GM21367 (cell line): ENCODE measurements around the gene COLQ.
"Not testable (repeated sequence)": the region's sequence is repeated elsewhere in the genome, so short reads cannot be mapped to it uniquely, and the experiment has no call there.

ENCODE experiments used
- ATAC-seq: cut with Tn5 transposase; IDR thresholded peaks from one replicate; pipeline ENCODE4 v1.9.1; 2021; ENCODE audit not compliant: unreplicated experiment

The COLQ gene

DNA sequence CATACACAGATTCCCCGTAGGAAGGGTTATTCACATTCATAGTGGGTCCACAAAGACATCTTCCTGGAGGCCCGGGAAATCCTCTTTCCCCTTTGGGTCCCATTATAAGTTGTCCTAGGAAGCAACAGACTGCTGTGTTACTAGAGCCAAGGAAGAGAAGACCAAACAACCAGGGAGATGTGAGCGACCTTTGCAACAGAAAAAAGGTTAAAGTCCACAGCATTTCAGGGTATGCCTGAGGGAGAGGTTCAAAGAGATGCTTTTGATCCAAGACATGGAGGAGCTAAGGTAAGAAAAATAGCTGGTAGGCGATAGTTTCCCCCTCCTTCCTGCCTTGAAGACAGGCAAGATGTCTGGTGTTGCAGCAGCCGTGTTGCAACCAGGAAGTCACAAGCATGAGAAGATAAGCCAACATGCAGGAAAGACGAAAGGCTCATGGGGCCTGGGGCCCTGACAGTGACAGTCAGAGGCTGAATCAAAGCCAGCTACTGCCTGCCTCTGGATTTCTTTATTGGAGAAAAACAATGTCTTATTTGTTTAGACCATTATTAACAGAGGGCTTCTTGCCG is 63.2 kb downstream of the COLQ start:
- no peak for ATAC-seq

DNA sequence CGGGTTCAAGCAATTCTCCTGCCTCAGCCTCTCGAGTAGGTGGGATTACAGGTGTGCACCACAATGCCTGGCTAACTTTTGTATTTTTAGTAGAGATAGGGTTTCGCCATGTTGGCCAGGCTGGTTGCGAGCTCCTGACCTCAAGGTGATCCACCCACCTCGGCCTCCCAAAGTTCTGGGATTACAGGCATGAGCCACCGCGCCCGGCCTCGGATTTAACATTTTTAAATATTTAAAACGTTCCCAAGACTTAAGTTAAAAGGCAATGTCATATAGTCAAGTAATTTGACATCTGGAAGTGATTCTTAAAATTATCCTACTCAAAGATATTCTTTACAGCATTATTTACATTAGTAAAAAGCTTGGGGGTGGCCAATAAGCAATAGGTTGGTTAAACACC is 64.6 kb downstream of the COLQ start:
- not testable (repeated sequence) for ATAC-seq

DNA sequence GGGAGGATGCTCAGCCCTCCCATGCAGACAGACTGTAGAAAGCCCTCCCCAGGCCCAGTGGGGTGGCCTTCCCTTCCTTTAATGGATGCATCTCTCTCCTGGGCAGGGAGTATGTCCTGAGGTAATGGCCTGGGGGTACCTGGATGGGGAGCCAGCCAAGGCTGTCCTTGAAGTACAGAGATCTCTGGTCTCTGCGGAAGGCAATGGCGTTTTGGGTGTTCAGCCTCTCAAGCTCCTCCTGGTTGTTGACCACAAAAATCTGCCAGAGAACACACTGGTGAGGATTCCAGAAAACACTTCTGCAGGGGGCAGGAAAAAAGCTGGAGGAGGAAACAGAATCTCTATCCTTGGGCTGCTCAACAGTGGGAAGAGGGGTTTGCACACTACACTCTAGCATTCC is 65.2 kb downstream of the COLQ start:
- no peak for ATAC-seq

DNA sequence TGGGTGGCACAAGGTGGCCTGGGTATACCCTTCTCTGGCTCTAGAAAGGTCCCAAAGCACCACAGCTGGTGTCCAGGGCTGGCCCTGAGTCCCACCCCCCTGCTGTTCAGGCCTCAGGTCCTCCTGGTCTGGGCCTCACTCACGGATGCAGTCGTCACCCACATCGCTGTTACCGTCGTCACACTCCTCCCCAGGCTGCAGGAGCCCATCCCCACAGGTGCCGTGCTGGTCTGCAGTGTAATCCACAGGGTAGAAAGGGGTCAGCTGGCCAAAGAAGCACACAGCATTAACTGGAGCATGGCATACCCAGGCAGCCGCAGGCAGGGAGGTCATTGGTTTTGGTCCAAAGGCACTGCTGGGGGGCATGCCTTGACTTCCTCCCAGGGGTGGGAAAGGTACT is 65.8 kb downstream of the COLQ start:
- ATAC-seq = no peak

DNA sequence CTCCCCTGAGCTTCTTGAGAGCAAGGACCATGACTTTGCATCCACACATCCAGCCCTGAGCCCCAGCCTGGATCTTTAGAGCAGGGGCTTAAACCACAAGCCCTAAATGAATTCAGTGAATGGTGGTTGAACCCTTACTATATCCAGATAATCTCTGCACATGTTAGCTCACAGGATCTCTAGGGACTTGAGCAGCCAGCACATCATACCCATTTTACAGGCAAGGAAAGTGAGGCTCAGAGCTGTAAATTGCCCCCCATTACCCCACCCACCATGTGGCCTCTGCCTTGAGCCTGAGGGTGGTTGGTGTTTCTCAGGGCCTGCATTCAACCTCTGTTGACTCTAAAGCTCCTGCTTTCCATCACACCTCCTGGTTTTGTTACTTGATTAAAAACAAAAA is 66.5 kb downstream of the COLQ start:
- ATAC-seq = no peak

DNA sequence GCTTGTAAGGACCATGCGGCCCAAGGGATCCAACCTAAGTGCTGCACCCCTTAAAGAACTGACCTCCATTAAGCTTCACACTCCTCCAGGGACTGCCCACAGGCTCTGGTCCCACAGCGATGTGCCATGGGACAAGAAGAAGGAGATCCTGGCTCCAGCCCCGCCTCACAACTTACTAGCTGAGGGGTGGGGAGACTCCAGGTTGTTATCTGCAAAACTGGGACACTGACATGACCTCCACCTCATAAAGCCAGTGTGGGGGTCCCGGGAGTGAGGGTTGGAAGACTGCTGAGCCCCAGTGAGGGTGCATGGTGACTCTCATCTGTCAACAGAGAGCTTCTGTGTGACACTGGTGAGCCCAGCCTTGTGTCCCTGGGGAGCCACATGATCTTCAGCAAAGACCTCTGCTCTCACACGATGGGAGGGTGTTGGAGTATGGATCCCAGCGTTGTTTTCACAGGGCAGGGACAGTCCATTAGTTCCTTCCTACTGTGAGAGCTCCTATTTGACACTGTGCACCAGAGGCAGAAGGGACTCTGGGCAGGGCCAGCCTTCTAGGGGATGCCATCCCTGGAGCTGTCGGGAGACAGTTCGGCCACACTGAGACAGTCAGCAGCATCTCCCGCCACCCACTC is 67.4 kb downstream of the COLQ start:
- no peak for ATAC-seq

DNA sequence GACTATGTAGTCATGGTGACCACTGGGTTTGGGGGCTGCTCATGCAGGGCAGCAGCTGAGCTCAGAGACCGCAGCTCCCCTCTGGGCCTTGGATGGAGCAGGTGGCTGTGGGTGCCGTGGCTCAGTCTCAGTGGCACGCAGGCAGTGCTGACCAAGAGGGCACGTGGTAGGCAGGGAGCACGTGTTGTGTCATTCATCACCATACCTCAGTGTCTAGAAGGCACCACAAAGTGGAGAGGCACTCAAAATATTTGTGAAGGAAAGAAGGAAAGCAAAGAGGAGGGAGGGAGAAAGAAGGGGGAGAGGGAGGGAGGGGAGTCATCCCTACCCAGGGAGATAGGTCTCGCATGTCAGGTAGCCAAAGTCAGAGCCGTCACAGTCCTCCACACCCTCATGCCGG is 68.0 kb downstream of the COLQ start:
- ATAC-seq = no peak

DNA sequence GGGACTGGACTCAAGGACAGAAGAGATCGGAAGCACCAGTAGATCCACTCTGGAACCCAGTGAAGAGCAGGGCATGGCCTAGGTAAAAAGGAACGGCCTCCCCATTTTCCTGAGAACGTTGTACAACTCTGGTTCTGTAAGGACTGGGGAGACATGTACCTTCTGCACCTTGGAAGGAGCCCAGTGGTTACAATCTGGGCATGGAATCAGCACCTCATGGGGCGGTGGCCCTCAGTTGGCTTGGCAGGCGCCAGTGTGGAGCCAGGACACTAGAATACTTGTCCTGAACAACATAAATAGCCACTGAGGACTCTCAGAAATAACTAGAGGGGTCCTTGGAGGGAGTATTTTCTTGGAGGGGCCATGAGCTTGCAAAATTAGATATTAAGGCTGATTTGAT is 68.5 kb downstream of the COLQ start:
- ATAC-seq = no peak

DNA sequence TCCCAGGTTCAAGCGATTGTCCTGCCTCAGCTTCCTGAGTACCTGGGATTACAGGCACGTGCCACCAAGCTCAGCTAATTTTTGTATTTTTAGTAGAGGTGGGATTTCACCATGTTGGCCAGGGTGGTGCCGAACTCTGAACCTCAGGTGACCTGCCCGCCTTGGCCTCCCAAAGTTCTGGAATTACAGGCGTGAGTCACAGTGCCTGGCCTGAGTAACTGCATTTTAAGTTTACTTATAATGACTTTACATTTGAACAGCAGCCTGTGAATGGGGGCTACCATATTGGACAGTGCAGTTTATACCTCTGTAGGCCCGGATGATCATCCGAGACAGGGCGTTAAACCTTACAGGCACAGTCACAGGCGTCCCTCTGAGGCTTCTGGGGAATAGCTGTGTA is 69.3 kb downstream of the COLQ start:
- no peak for ATAC-seq

DNA sequence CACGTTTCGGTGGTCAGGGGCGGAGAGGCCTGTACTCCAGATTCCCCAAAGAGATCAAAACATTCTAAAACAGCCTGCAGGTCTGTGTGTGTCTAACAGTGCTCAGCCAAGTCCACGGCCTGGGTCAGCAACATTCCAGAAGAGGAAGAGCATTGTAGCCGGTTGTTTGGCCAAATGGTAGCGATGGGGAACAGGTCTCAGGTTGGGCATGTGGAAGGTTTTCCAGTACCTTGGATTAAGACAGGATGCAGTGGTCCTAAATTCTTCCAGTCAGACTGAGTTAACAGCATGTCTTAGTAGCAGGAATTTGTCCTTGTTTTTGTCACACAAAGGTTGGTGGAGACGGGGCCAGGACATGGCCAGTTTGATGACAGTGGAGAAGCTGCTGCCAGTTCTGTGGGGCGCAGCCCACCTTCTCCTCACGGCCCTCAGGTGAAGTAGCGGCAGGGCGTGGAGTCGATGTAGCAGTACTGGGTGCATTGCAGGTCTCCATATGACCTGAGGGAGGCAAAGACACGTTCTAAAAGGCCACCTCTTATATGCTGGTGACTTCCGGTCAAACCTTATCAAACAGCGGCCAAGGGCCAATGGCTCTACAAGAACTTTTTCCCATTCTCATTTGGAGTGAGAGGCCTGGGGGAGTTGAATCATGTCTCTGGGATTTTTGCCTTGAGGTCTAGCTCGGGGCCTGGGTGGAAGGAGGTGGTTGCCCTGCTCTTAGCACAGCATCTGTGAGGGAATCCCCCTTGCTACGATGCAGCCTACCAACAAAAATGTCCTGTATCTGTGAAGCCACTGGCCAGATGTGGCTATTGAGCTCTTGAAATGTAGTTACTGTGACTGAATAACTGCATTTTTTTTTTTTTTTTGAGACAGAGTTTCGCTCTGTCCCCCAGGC is 70.0 kb downstream of the COLQ start:
- no peak for ATAC-seq

DNA sequence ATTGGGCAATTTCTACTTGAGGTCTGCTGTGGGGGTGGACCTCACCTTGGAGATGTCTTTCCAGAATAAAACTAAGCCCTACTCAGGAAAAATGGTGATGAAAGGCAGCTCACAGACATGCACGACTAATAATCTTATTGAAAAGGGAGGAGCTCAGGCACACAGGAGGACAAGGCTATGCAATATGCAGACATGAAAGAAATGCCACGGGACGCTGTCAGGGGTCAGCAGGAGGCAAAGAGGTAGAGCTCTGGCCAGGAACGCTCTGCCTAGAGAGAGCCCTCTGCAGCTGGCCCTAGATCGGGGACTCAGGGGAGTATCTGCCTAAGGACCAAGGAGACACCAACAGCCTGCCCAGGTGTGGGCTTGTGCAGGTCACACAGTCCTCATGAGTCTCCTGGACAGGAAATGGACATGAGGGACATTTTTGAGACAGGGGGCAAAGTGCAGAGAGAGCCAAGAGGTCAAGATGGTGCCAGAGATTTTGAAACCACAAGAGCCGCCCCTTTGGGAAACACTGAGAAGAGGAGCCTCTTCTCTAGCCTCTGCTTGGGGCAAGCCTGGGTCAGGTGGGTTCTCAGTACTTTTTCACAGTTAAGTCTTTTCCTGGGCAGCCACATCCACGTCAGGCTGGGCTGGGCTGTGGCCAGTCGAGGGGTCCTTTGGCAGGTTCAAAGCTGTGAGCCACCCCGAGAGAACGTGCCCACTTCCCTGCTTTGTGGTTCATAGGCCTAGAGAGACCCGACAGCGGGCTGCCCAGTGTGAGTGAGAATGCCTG is 70.9 kb downstream of the COLQ start:
- ATAC-seq = no peak

DNA sequence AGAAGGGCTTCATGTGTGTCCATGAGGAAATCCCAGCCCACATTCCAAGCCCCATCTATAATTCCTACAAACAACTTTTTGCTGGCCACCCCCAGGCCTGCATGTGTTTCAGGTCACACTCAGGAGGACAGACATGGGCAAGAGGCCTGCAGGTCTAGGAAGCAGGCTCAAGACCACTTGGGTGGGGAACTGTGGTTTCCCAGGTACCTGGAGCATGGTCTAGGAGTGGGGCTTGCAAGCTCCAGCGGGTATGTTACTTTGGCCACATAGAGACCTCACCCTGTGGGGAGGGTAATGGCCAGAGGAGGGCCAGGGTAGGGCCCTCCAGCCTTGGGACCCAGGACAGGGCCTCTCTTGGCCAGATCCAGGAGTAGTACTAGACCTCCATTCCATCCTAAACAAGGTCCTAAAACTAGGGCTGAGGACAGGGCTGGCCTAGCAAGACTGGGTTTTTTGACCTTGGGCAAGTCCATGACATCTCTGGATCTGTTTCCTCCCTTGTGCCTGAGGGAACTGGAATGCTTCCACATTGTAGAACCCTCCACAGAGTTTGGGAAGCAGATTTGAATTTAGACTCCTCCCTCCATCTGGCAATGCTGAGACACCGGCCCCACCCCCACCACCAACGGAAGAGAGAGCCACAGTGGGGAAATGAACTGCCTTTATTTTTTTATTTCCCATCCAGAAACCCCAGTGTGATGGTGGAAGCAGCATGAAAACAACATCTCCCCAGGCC is 71.8 kb downstream of the COLQ start:
- no peak for ATAC-seq

DNA sequence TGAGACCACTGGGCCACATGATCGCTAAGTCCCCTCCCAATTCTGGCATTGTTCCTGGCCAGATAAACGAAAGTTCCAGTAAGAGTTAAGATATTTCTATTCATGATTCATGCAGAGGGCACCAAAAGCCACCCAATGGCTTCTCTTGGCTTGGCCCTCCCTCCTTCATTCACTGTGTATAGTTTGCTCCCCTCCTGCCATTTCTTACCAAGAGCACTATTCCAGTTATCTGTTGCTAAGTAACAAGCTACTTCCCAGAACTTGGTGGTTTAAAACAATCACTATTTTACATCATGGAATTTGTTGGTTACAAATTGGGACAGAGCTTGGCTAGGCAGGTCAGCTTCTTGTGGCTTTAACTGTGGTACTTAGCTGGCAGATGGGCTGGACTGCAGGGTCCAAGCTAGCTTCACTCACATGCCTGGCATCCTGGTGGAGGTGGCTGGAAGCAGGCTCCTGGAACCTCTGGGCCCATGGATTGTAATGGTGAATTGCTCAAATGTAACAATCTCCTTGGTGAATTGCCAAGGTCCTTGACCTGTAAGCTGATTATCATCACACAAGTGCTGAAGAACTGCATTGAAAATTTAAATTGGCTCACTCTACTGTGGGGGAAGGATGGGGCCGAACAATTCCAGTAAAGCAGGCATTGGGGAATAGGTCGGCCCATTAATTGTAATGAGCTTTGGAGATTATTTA is 77.5 kb downstream of the COLQ start:
- ATAC-seq = no peak

DNA sequence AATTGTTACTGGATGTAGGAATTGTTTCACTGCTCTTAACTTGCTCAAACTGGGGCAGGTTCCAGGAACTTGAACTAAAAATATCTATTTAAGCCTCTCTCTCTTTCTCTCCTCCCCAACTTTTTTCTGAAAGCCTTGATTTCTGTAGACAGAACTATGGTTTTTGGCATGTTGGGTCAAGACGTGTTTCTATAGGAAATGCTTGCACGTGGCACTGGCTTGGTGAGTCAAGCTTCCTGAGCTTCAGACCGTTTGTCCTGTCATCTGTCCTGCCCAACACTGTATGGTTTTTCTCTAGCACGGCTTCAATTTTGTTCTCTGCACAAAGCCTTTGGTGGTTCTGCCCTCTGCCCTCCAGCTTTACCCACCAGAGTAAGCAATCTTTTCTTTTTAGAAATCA is 80.6 kb downstream of the COLQ start:
- ATAC-seq = no peak

DNA sequence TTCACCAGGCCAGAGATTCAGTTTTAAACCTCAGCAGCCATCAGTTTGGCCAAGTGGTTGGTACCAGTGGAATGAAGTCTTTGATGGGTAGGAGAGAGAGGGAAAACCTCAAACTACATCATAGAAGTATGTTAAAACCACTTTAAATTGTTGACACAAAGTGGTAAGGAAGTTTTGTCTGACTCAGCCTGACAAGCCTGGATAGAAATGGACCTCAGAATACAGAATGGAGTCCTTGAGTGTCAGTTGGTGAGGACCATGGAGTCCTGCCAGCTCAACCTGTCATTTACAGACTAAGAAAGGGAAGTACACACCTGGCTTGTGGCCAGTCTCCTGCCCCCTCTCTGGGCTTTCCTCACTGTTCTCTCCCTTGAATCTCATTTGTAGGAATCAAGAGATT is 82.0 kb downstream of the COLQ start:
- no peak for ATAC-seq

DNA sequence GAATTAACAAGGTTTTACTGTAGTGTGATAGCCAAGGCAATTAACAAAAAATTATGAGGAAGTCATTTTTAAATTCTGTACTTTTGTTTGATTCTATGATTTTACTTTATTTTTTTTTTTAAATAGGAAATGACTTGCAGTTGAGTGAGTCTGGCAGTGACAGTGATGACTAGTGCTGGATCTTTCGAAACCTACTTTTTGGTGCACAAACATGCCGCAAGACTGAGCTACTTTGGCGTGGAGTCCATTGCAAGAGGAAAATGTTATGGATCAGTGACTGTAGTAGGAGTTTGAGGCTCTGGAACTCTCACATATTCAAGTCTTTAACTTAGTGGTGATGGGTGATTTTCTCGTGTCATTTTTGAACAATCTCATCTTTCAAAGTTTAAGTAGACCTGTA is 82.5 kb downstream of the COLQ start:
- no peak for ATAC-seq

DNA sequence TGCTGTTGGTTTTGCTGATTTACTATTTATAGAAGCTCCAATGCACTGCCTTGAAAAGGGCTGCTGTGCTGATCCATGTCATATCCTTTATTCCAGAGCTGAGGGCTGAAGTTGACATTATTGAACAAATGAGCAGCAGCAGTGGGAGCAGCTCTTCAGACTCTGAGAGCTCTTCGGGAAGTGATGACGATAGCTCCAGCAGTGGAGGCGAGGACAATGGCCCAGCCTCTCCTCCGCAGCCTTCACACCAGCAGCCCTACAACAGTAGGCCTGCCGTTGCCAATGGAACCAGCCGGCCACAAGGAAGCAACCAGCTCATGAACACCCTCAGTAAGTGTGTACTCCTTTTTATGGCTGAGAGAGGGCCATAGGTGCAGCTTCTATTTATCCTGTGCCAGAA is 85.3 kb downstream of the COLQ start:
- no peak for ATAC-seq

DNA sequence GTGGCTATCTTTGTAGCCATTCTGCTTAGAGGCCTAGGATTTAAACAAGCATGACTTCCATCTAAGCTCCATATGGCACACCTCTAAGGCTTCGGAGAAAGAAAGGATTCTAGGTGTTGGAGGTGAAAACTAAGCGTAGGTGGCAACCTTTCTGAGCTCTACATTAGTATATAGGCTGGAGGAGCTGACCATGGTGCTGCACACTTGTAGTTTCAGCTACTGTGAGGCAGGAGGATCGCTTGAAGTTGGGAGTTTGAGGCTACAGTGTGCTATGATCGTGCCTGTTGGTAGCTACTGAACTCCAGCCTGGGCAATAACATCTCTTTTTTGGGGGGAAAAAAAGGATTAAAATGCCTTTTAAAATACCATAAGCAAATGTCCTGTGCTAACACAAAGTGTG is 86.8 kb downstream of the COLQ start:
- ATAC-seq = no peak

DNA sequence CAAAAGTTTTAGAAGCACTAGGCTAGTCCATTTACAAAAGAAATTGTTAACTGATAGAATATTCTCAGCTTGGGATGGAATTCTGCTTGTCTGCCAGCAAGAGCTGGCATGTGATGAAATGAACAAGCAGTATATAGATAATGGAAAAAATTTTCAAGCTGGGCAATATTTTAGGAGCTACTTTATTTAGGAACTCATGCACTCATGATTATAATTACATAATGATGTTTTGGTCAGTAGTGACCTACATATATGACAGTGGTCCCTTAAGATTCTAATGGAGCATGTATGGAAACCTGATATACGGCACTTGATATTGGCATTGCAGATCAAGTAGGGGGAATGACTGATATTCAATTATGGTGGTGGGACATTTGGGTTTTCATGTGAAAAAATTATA is 88.0 kb downstream of the COLQ start:
- ATAC-seq = no peak

DNA sequence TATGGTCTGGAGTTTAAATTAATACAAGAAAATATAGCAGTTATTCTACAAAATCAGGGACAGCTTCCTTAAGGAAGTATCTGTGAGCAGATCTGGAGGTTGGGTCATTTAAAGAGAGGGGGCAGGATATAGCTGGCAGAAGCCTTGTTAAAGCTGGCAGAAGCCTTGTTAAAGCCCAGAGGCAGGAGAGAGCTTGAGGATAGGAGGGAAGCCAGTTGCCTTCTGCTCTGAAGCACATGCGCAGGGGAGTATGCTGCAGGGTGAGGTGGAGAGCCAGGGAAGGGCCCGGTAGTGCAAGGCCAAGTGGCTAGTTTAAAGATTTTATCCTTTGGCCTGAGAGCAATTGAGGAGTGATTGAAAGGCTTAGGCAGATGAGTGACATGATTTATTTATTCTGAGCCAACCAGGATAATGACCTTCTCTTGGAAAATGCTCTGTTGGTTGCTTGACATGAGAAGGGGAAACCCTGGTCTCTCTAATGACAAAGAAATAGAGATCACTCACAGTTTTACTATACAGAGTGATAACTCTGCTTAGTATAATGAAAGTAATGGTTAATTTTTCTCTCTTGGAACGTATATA is 90.2 kb downstream of the COLQ start:
- no peak for ATAC-seq
